ENCODE measurements around the gene PGBD5.

PGBD5 gene

GRCh38 chr1:230352537-230352936 lies 73.6 kb downstream of the PGBD5 start (continued):
- no peak for TF ChIP-seq PATZ1 (CRISPR knock-in tag; IDR thresholded peaks at IDR 0.05; ENCODE audit: borderline replicate concordance)

- TF ChIP-seq CSRNP3 (CRISPR knock-in tag; IDR thresholded peaks at IDR 0.05): no peak
- no peak for TF ChIP-seq TSHZ2 (CRISPR knock-in tag; IDR thresholded peaks at IDR 0.05)
- no peak for TF ChIP-seq ISL1 (CRISPR knock-in tag; IDR thresholded peaks at IDR 0.05)
- no peak for TF ChIP-seq BACH2 (CRISPR knock-in tag; IDR thresholded peaks at IDR 0.05; ENCODE audit: borderline replicate concordance)
- TF ChIP-seq CREB5 (CRISPR knock-in tag; IDR thresholded peaks at IDR 0.05; ENCODE audit: low read depth): no peak
- TF ChIP-seq ZFP30 (CRISPR knock-in tag; IDR thresholded peaks at IDR 0.05): no peak
- no peak for TF ChIP-seq OSR1 (CRISPR knock-in tag; IDR thresholded peaks at IDR 0.05)
- no peak for TF ChIP-seq ZNF70 (CRISPR knock-in tag; IDR thresholded peaks at IDR 0.05)
- no peak for TF ChIP-seq PATZ1 (CRISPR knock-in tag; IDR thresholded peaks at IDR 0.05; ENCODE audit: borderline replicate concordance)
- TF ChIP-seq ZFP3 (CRISPR knock-in tag; IDR thresholded peaks at IDR 0.05): no peak
- no peak for TF ChIP-seq GLIS3 (CRISPR knock-in tag; IDR thresholded peaks at IDR 0.05)
- ATAC-seq: no peak
Observed at GRCh38 chr1:230351983-230352382, 74.1 kb downstream of the PGBD5 start.

GRCh38 chr1:230351514-230351913 lies 74.6 kb downstream of the PGBD5 start:
- TF ChIP-seq ISL1 (CRISPR knock-in tag; IDR thresholded peaks at IDR 0.05) (no peak), POU6F1 (CRISPR knock-in tag; IDR thresholded peaks at IDR 0.05; ENCODE audit: borderline replicate concordance, low read depth) (no peak), OSR1 (CRISPR knock-in tag; IDR thresholded peaks at IDR 0.05) (no peak), CSRNP3 (CRISPR knock-in tag; IDR thresholded peaks at IDR 0.05) (no peak), ZNF565 (CRISPR knock-in tag; conservative IDR thresholded peaks at IDR 0.05; ENCODE audit: low read depth) (no peak), TOX (CRISPR knock-in tag; IDR thresholded peaks at IDR 0.05; ENCODE audit: borderline replicate concordance) (no peak), ESRRG (CRISPR knock-in tag; IDR thresholded peaks at IDR 0.05) (no peak), BACH2 (CRISPR knock-in tag; IDR thresholded peaks at IDR 0.05; ENCODE audit: borderline replicate concordance) (no peak), ARNTL (CRISPR knock-in tag; IDR thresholded peaks at IDR 0.05; ENCODE audit: borderline replicate concordance, low read depth) (no peak), TSHZ2 (CRISPR knock-in tag; IDR thresholded peaks at IDR 0.05) (no peak), SNAI2 (CRISPR knock-in tag; IDR thresholded peaks at IDR 0.05) (no peak), ZC3H10 (CRISPR knock-in tag; IDR thresholded peaks at IDR 0.05) (no peak), CREB5 (CRISPR knock-in tag; IDR thresholded peaks at IDR 0.05; ENCODE audit: low read depth) (no peak), ZNF8 (CRISPR knock-in tag; IDR thresholded peaks at IDR 0.05) (no peak)
- ATAC-seq: no peak

Data from SK-N-SH treated with all-trans-retinoic acid at 6 μM for 48 hours (cell line).